Astrocyte (in vitro differentiated cells and primary cell): ENCODE data around the gene MICAL2. TPM values are rescaled to one million over a fixed set of nuclear protein-coding genes. Genes with fewer than 3 reads are reported as not detected.

Experiments used
- DNase-seq: peaks from one replicate; pipeline ENCODE4 v3.0.0-alpha.2; 2010; ENCODE audit warnings: low read depth
- FAIRE-seq: peaks from 2 replicates; lab custom pipeline; 2011; peaks lifted over from hg19 to GRCh38; lab: Jason Lieb, UNC
- H2AFZ ChIP-seq: 2 replicates; pipeline ENCODE4 v1.6.0; 2012; ENCODE audit warnings: low read depth, low read length, inconsistent platforms
- H3K27ac ChIP-seq: 2 replicates; pipeline ENCODE4 v1.5.1; 2011; ENCODE audit warnings: low read depth, low read length, inconsistent platforms
- H3K27me3 ChIP-seq: 2 replicates; pipeline ENCODE4 v1.6.0; 2011; ENCODE audit warnings: low read length, inconsistent platforms; ENCODE audit not compliant: insufficient read depth
- H3K36me3 ChIP-seq: 2 replicates; pipeline ENCODE4 v1.5.1; 2011; ENCODE audit warnings: low read length, inconsistent platforms; ENCODE audit not compliant: insufficient read depth
- H3K4me1 ChIP-seq: 2 replicates; pipeline ENCODE4 v1.5.1; 2011; ENCODE audit warnings: low read length, inconsistent platforms; ENCODE audit not compliant: insufficient read depth
- H3K4me2 ChIP-seq: 2 replicates; pipeline ENCODE4 v1.6.0; 2012; ENCODE audit warnings: low read length, inconsistent platforms
- H3K4me3 ChIP-seq: 2 replicates; pipeline ENCODE4 v1.5.1; 2011; ENCODE audit warnings: low read depth, mild to moderate bottlenecking, low read length, inconsistent platforms; ENCODE audit not compliant: insufficient read depth
- H3K79me2 ChIP-seq: 2 replicates; pipeline ENCODE4 v1.6.0; 2012; ENCODE audit warnings: mild to moderate bottlenecking, low read length, inconsistent platforms; ENCODE audit not compliant: insufficient read depth
- H3K9ac ChIP-seq: 2 replicates; pipeline ENCODE4 v1.6.0; 2012; ENCODE audit warnings: mild to moderate bottlenecking, low read length, inconsistent platforms
- H3K9me3 ChIP-seq: 2 replicates; pipeline ENCODE4 v1.5.1; 2012; ENCODE audit warnings: low read depth, mild to moderate bottlenecking, low read length, inconsistent platforms; ENCODE audit not compliant: insufficient read depth
- H4K20me1 ChIP-seq: 2 replicates; pipeline ENCODE4 v1.6.0; 2012; ENCODE audit warnings: low read length, inconsistent platforms; ENCODE audit not compliant: insufficient read depth
- H3K27ac Mint-ChIP-seq: one replicate; pipeline ENCODE4 v1.8.0; 2021; ENCODE audit warnings: mild to moderate bottlenecking, mixed read lengths; ENCODE audit not compliant: unreplicated experiment
- H3K27me3 Mint-ChIP-seq: one replicate; pipeline ENCODE4 v1.8.0; 2021; ENCODE audit warnings: low read depth, mixed read lengths; ENCODE audit not compliant: unreplicated experiment
- H3K36me3 Mint-ChIP-seq: one replicate; pipeline ENCODE4 v1.8.0; 2021; ENCODE audit warnings: low read depth, mixed read lengths; ENCODE audit not compliant: unreplicated experiment
- H3K4me1 Mint-ChIP-seq: one replicate; pipeline ENCODE4 v1.8.0; 2021; ENCODE audit warnings: low read depth, mixed read lengths; ENCODE audit not compliant: unreplicated experiment
- H3K4me3 Mint-ChIP-seq: one replicate; pipeline ENCODE4 v1.8.0; 2021; ENCODE audit warnings: mild to moderate bottlenecking, moderate library complexity, mixed read lengths; ENCODE audit not compliant: unreplicated experiment
- H3K9me3 Mint-ChIP-seq: one replicate; pipeline ENCODE4 v1.8.0; 2021; ENCODE audit warnings: mild to moderate bottlenecking, mixed read lengths; ENCODE audit not compliant: unreplicated experiment
- CTCF ChIP-seq: IDR thresholded peaks from 2 replicates; pipeline ENCODE4 v1.5.1; 2011; ENCODE audit warnings: low read depth, mild to moderate bottlenecking, inconsistent platforms, low read length, moderate library complexity; ENCODE audit not compliant: insufficient read depth
- EZH2 ChIP-seq: IDR thresholded peaks from 2 replicates; pipeline ENCODE4 v1.6.1; 2012; ENCODE audit warnings: mild to moderate bottlenecking, low read length, inconsistent platforms; ENCODE audit not compliant: insufficient read depth
- total RNA-seq: library from RNA; stranded (reverse); gene quantifications from 2 replicates; pipeline ENCODE4 v1.2.1, GENCODE V29; 2021

The MICAL2 gene
- total RNA-seq, 1 donor from 2014 or later: 357 TPM

- Mint-ChIP-seq H3K4me1 (peaks cover 57% of the 10 kb centered on the region), H3K4me3 (no peak overlapping the region), H3K9me3 (peaks cover 2% of the 10 kb centered on the region), H3K27me3 (no peaks in the 10 kb centered on the region), H3K27ac (peak overlapping the region; percentile 70), H3K36me3 (no peaks in the 10 kb centered on the region)
- Histone ChIP-seq H3K27ac (peak overlapping the region; percentile 100), H3K9me3 (peaks cover 4% of the 10 kb centered on the region), H3K9ac (peak overlapping the region; percentile 36), H3K27me3 (no peaks in the 10 kb centered on the region), H3K79me2 (peaks cover 4% of the 10 kb centered on the region), H4K20me1 (no peaks in the 10 kb centered on the region), H3K4me1 (peaks cover 50% of the 10 kb centered on the region), H3K4me3 (no peak overlapping the region), H2AFZ (no peak overlapping the region), H3K36me3 (no peaks in the 10 kb centered on the region), H3K4me2 (no peak overlapping the region)
- FAIRE-seq: no peak
- TF ChIP-seq CTCF: peak; percentile 13
- TF ChIP-seq EZH2: no peak
- no peak for DNase-seq
Observed at GRCh38 chr11:12083380-12083779, 27.0 kb upstream of the MICAL2 start.

GRCh38 chr11:12084256-12084655, 26.1 kb upstream of the MICAL2 start:
- Histone ChIP-seq H3K27ac (peak overlapping the region; percentile 100), H3K9ac (peak overlapping the region; percentile 36), H3K27me3 (no peaks in the 10 kb centered on the region), H2AFZ (no peak overlapping the region), H3K79me2 (peaks cover 4% of the 10 kb centered on the region), H3K4me1 (peaks cover 58% of the 10 kb centered on the region), H3K4me3 (no peak overlapping the region), H4K20me1 (no peaks in the 10 kb centered on the region), H3K9me3 (peaks cover 4% of the 10 kb centered on the region), H3K36me3 (no peaks in the 10 kb centered on the region), H3K4me2 (no peak overlapping the region)
- DNase-seq (no peak), FAIRE-seq (no peak)
- Mint-ChIP-seq H3K27me3 (no peaks in the 10 kb centered on the region), H3K4me3 (no peak overlapping the region), H3K27ac (no peak overlapping the region), H3K9me3 (peaks cover 2% of the 10 kb centered on the region), H3K36me3 (peaks cover 3% of the 10 kb centered on the region), H3K4me1 (peaks cover 57% of the 10 kb centered on the region)
- no peak for TF ChIP-seq EZH2
- no peak for TF ChIP-seq CTCF

GRCh38 chr11:12085371-12086251, 24.8 kb upstream of the MICAL2 start:
- no peak overlapping the region for H3K4me3 ChIP-seq
- Mint-ChIP-seq H3K27me3 (no peaks in the 10 kb centered on the region), H3K4me3 (peak overlapping the region; percentile 27), H3K9me3 (peaks cover 2% of the 10 kb centered on the region), H3K4me1 (peaks cover 57% of the 10 kb centered on the region), H3K27ac (peak overlapping the region; percentile 100), H3K36me3 (peaks cover 3% of the 10 kb centered on the region)
- no peaks in the 10 kb centered on the region for H3K36me3 ChIP-seq
- peaks cover 4% of the 10 kb centered on the region for H3K9me3 ChIP-seq
- peak overlapping the region; percentile 91 for H3K4me2 ChIP-seq
- no peak overlapping the region for H2AFZ ChIP-seq
- peak; percentile 61 for DNase-seq
- peak; percentile 9 for FAIRE-seq
- no peak for TF ChIP-seq EZH2
- TF ChIP-seq CTCF: no peak
- no peaks in the 10 kb centered on the region for H4K20me1 ChIP-seq
- H3K79me2 ChIP-seq: peaks cover 4% of the 10 kb centered on the region
- H3K9ac ChIP-seq: peak overlapping the region; percentile 98
- H3K27ac ChIP-seq: peak overlapping the region; percentile 100
- peaks cover 60% of the 10 kb centered on the region for H3K4me1 ChIP-seq
- H3K27me3 ChIP-seq: no peaks in the 10 kb centered on the region
